Measurements from ENCODE around the gene ARID1B.

DNA sequence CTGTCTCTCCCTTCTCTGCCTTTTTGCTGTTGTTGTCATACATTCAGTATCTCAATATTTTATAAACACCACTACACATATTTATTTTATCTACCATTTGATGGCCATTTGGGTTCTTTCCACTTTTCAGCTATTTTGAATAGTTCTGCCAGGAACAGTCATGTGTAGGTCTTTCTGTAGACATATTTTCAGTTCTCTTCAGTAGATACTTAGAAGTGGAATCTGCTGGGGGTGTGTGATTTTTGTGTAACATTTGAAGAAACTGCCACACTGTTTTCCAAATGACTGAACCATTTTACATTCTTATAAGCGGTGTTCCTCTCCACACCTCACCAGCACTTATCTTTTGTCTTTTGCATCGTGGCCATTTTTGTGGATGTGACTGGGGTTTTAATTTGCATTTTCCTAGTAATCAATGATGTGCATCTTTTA, 197.7 kb downstream of the ARID1B start:
- no peak for TF ChIP-seq POLR2AphosphoS5 (IDR thresholded peaks at IDR 0.05; ENCODE audit: low read depth, low read length)
- no peak for TF ChIP-seq FOXP2 (optimal IDR thresholded peaks at IDR 0.05; ENCODE audit: borderline replicate concordance, extremely low read depth, extremely low read length, insufficient read depth)
- no peak for TF ChIP-seq TAF1 (IDR thresholded peaks at IDR 0.05; ENCODE audit: borderline replicate concordance, insufficient read depth, low read length)
